ENCODE data around the gene RUFY3. TPM values are rescaled to one million over a fixed set of nuclear protein-coding genes. Genes with fewer than 3 reads are reported as not detected.
"Not testable (repeated sequence)": the region's sequence is repeated elsewhere in the genome, so short reads cannot be mapped to it uniquely, and the experiment has no call there.

Gene RUFY3
- total RNA-seq, 1 experiment from 2014 or later, result 42.7 TPM

GRCh38 chr4:70839589-70840093, 117.9 kb downstream of the RUFY3 start, which contains the start of gene GRSF1:
TSS of gene GRSF1 (minus strand) at chr4:70839890. CDS start at chr4:70839827, 63 bp downstream.
- H3K36me3 Mint-ChIP-seq (ENCODE audit: insufficient read depth, unreplicated experiment), result peaks cover 8% of the 10 kb centered on the region
- intact Hi-C loops (cut with micrococcal nuclease), result loop anchor here (1.0 to 5.0 kb wide), 4 partner anchors 137 to 168 kb away; partner anchors contain the start of genes DCK and UTP3
- CTCF ChIA-PET, result interaction anchor here (0.7 to 1.2 kb wide), 3 partner anchors 10 to 426 kb away, joined by 4 to 5 read pairs (median 5); no protein-coding TSS in a partner anchor
- H3K27ac Mint-ChIP-seq (ENCODE audit: low read depth, unreplicated experiment), result peak within 1 kb of the TSS; percentile 92
- no peaks in the 10 kb centered on the region for H3K9me3 Mint-ChIP-seq (ENCODE audit: unreplicated experiment)
- no peak for TF ChIP-seq CTCF (IDR thresholded peaks at IDR 0.05; ENCODE audit: unreplicated experiment)
- peak within 1 kb of the TSS; percentile 95 for H3K4me3 Mint-ChIP-seq (ENCODE audit: unreplicated experiment)
- H3K4me1 Mint-ChIP-seq (ENCODE audit: insufficient read depth, unreplicated experiment), result peaks cover 9% of the 10 kb centered on the region
- POLR2A ChIA-PET, result interaction anchor here (0.8 to 3.9 kb wide), 10 partner anchors 62 to 183 kb away, joined by 3 to 59 read pairs (median 4); partner anchors contain the start of genes DCK and MOB1B
- H3K27me3 Mint-ChIP-seq (ENCODE audit: insufficient read depth, unreplicated experiment), result no peaks in the 10 kb centered on the region
- BruUV-seq (replicated peaks), result no TSS peak
- peak; percentile 92 for DNase-seq (ENCODE audit: unreplicated experiment)

GRCh38 chr4:70840137-70840536, 118.4 kb downstream of the RUFY3 start:
- BruUV-seq (replicated peaks); intact Hi-C loops (cut with micrococcal nuclease); H3K27me3 Mint-ChIP-seq (ENCODE audit: insufficient read depth, unreplicated experiment); H3K36me3 Mint-ChIP-seq (ENCODE audit: insufficient read depth, unreplicated experiment); H3K9me3 Mint-ChIP-seq (ENCODE audit: unreplicated experiment); H3K27ac Mint-ChIP-seq (ENCODE audit: low read depth, unreplicated experiment); H3K4me1 Mint-ChIP-seq (ENCODE audit: insufficient read depth, unreplicated experiment): not testable (repeated sequence)
- ChIA-PET POLR2A (interaction anchor here (0.9 to 3.9 kb wide), 5 partner anchors 62 to 155 kb away, joined by 3 to 59 read pairs (median 19); partner anchors contain the start of genes DCK and MOB1B), CTCF (interaction anchor here (0.7 kb wide), 1 partner anchor 426 kb away, joined by 5 read pairs; no protein-coding TSS in a partner anchor)
- DNase-seq (ENCODE audit: unreplicated experiment), result peak; percentile 74
- peak overlapping the region; percentile 95 for H3K4me3 Mint-ChIP-seq (ENCODE audit: unreplicated experiment)

DNA sequence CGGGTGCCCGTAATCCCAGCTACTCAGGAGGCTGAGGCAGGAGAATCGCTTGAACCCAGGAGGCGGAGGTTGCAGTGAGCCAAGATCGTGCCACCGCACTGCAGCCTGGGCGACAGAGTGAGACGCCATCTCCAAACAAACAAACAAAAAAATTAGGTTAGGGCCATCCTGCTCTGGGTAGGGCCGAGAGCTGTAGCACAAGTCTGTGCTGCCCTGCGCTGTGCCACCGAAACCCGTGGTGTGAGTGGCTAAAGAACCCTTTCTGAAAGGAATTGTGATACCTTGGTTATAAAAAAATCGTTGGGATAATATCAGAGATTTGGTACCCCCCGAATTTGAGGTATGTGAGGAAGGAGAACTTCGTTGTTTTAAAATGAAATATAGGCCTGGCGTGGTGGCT, 118.9 kb downstream of the RUFY3 start:
- POLR2A ChIA-PET, result interaction anchor here (1.2 kb wide), 1 partner anchor 134 kb away, joined by 5 read pairs; no protein-coding TSS in a partner anchor
- H3K4me3 Mint-ChIP-seq (ENCODE audit: unreplicated experiment); BruUV-seq (replicated peaks); H3K4me1 Mint-ChIP-seq (ENCODE audit: insufficient read depth, unreplicated experiment); CTCF ChIA-PET; H3K27ac Mint-ChIP-seq (ENCODE audit: low read depth, unreplicated experiment); H3K27me3 Mint-ChIP-seq (ENCODE audit: insufficient read depth, unreplicated experiment); H3K9me3 Mint-ChIP-seq (ENCODE audit: unreplicated experiment); intact Hi-C loops (cut with micrococcal nuclease); DNase-seq (ENCODE audit: unreplicated experiment); H3K36me3 Mint-ChIP-seq (ENCODE audit: insufficient read depth, unreplicated experiment): not testable (repeated sequence)

DNA sequence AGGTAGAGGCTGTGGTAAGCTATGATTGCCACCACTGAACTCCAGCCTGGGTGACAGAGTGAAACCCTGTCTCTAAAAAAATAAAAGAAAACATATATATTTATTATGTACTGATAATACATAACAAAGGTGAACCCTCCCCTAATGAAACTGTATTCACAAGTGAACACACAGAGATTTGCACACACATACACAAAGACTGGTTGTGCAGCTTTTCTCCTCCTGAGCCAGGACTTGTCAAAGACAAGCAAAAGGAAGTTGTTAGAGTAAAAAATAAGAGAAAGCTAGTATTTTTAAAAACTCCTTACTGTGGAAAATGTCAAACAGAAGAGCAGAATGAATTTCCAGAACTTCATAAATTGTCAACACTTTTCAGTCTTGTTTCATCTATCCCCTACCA, 119.4 kb downstream of the RUFY3 start:
- ChIA-PET CTCF (interaction anchor here (0.7 kb wide), 1 partner anchor 23 kb away, joined by 3 read pairs; no protein-coding TSS in a partner anchor), POLR2A (interaction anchor here (1.2 kb wide), 1 partner anchor 135 kb away, joined by 5 read pairs; no protein-coding TSS in a partner anchor)
- intact Hi-C loops (cut with micrococcal nuclease), result no loop called here
- no peak for TF ChIP-seq CTCF (IDR thresholded peaks at IDR 0.05; ENCODE audit: unreplicated experiment)
- no peaks in the 10 kb centered on the region for H3K9me3 Mint-ChIP-seq (ENCODE audit: unreplicated experiment)
- H3K27me3 Mint-ChIP-seq (ENCODE audit: insufficient read depth, unreplicated experiment), result no peaks in the 10 kb centered on the region
- no peak for DNase-seq (ENCODE audit: unreplicated experiment)
- H3K27ac Mint-ChIP-seq (ENCODE audit: low read depth, unreplicated experiment), result no peak overlapping the region
- BruUV-seq (replicated peaks), result no TSS peak
- peaks cover 9% of the 10 kb centered on the region for H3K4me1 Mint-ChIP-seq (ENCODE audit: insufficient read depth, unreplicated experiment)
- peaks cover 6% of the 10 kb centered on the region for H3K36me3 Mint-ChIP-seq (ENCODE audit: insufficient read depth, unreplicated experiment)
- H3K4me3 Mint-ChIP-seq (ENCODE audit: unreplicated experiment), result no peak overlapping the region

- POLR2A ChIA-PET, result no interaction called here
- intact Hi-C loops (cut with micrococcal nuclease), result no loop called here
- no TSS peak for BruUV-seq (replicated peaks)
Observed at GRCh38 chr4:70841951-70842350, 120.2 kb downstream of the RUFY3 start.

More at GRCh38 chr4:70841951-70842350, 120.2 kb downstream of the RUFY3 start:
- Mint-ChIP-seq H3K36me3 (ENCODE audit: insufficient read depth, unreplicated experiment) (peaks cover 6% of the 10 kb centered on the region), H3K4me3 (ENCODE audit: unreplicated experiment) (no peak overlapping the region), H3K27me3 (ENCODE audit: insufficient read depth, unreplicated experiment) (no peaks in the 10 kb centered on the region), H3K27ac (ENCODE audit: low read depth, unreplicated experiment) (no peak overlapping the region), H3K9me3 (ENCODE audit: unreplicated experiment) (no peaks in the 10 kb centered on the region), H3K4me1 (ENCODE audit: insufficient read depth, unreplicated experiment) (peaks cover 2% of the 10 kb centered on the region)
- CTCF ChIA-PET, result interaction anchor here (0.7 kb wide), 1 partner anchor 22 kb away, joined by 3 read pairs; no protein-coding TSS in a partner anchor
- no peak for DNase-seq (ENCODE audit: unreplicated experiment)
- TF ChIP-seq CTCF (IDR thresholded peaks at IDR 0.05; ENCODE audit: unreplicated experiment), result no peak
